DMS79 treated with DMSO at 0.1 percent for 48 hours (cell line): ENCODE measurements around the gene ABCC5.

ENCODE experiments used
- DNase-seq: peaks from one replicate; lab custom pipeline; 2025; lab: John Stamatoyannopoulos, UW

ABCC5 gene

DNA sequence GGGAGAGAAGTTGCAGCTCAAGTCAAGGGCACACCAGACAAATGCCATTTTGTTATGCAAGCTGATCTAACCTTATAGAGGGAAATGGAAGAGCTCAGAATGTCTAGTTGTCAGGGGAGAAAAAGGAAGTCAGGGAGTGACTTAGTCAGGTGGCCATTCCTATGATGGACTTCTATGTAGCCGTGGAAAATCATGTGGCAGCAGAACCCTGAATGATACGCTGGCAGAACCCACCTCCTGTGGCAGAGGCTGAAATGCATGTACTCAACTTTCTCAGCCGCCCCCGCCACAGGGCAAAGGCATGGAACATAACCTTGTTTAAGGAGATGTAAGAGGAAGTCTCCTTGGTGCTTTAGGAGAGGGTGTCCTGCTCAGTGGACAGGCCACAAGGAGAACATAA, 95.3 kb downstream of the ABCC5 start:
- no peak for DNase-seq

DNA sequence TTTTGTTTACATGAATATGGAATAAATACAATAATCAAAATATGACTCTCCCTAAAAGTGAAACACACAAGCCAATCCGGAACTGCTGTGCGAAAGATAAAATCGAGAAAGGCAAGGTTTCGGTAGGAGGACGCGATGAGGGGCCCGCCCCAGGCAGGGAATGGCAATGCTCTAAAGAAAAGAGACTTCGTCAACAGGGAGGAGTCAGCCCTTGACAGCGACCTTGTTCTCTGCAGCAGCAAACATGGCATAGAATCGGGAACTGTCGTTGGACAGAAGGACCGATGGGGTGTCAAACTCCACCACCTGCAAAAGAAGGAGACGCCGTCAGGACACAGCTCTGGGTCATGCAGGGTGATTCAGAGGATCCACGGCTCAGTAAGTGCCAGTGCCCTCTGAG, 96.6 kb downstream of the ABCC5 start:
- no peak for DNase-seq

DNA sequence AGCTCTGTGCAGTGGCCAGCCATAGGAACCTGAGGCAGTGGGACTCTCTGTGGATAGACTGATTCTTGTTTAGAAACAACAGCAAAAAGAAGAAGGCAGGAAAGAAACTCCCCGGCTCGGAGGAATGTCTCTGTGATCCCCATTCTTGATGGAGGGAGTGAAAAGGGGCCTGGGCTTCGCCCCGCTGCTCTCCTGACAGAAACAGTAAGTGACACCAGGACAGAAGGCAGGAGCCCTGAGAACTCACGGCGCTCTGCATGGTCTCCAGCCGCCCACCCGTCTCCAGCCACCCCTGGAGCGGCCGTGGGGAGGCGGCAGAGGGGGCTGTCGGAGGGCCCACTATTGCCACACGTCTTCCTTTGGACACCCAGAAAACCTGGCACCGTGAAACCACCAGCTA, 97.3 kb downstream of the ABCC5 start:
- DNase-seq: no peak

DNA sequence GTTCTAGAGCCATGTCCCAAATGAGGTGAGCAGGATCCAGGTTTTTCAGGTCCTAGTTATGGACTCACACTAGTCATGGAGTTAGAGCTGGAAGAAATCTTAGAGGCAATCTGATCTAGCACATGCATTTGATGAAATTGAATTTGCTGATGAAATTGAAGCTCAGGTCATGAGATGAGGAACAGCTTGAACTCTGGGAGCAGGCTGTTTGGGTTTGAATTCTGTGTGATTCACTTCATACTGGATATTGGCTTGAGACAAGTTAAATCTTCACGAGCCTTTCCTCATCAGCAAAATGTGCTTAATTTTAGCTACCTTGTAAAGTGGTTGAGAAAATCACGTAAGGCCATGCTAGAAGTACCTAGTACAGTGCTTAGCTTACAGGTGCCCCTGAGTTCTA, 99.5 kb downstream of the ABCC5 start:
- DNase-seq: no peak

DNA sequence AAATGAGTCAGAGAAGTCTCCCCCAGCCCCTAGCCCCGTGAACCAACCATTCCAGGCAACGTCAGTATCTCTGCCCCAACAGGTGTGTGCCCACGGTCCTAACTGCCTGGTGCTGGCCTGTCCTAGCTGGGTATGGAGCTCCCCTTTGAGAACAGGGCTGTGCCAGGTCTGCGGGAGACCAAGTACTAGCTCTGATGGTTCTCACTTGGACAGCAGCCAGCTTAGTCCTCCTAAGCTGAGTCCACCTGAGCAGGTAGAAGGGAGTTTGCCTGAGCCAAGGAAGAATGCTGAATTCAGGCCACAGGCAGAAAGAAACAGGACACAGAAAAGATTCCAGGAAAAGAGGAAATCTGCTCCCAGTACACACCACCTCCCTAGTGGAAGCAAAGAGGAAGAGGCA, 99.9 kb downstream of the ABCC5 start:
- peak; percentile 44 for DNase-seq

DNA sequence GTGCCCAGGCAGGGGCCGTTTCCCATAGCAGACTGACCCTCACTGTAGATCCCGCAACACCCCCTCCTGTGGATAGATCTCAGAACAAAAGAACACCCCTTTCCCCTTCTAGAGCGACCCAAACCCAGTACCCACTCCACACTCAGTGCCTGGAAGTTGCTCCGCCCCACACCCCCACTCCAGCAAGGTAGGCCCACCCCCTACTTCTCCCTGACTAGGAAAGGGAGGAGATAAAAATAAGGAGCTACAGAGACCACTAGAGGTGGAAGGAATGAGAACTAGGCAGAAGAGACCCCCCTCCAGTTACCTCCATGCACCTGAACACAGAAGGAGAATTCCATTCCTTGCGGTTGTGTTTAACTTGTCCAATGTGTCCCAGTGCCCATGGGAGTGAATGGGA, 102.8 kb downstream of the ABCC5 start:
- no peak for DNase-seq

DNA sequence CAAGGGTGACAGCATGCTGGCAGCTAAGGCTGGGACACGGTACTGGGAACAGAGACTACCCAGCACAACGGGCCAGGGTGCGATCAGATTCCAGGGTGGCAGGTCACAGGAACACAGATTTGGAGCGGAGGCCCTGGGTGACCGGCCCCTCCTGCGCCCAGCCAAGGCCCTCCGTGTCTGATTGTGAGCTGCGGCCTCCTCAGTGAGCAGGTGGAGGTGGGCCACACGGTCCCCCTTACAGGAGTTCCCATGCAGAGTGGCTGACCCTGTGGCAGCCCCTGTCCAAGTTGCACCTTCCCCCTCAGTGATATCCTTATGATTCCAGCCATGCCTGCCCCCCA, 104.1 kb downstream of the ABCC5 start:
- DNase-seq: no peak

DNA sequence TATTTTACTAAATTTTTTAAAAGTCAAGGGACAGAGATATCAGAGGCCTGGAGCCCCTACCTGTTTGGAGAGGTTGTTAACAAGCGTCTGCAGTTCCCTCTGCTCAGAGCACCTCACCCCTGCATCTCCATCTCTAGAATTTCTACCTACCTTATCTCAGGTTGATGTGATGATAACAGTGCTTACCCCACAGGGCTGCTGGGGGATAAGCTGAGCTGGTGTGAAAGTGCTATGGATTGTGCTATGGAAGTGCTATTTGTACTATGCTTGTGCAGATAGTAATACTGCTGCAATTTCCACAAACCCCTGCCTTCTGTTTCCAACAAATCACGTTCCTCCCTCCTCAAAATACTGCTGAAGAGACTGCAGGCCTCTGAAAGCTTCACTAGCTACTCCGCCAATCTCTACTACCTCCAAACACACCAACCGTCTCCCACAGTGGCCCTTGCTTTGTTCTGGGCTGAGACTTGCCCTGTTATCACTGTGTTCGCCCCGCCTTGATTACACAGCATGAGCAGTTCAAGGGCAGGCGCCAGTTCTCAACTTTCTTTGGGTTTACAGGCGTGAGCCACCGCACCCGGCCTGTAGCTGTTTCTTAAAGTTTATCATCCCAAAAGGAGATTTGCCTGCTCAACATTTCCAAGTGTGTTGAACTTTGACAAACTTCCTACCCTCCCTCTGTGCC, 104.6 kb downstream of the ABCC5 start:
- no peak for DNase-seq

DNA sequence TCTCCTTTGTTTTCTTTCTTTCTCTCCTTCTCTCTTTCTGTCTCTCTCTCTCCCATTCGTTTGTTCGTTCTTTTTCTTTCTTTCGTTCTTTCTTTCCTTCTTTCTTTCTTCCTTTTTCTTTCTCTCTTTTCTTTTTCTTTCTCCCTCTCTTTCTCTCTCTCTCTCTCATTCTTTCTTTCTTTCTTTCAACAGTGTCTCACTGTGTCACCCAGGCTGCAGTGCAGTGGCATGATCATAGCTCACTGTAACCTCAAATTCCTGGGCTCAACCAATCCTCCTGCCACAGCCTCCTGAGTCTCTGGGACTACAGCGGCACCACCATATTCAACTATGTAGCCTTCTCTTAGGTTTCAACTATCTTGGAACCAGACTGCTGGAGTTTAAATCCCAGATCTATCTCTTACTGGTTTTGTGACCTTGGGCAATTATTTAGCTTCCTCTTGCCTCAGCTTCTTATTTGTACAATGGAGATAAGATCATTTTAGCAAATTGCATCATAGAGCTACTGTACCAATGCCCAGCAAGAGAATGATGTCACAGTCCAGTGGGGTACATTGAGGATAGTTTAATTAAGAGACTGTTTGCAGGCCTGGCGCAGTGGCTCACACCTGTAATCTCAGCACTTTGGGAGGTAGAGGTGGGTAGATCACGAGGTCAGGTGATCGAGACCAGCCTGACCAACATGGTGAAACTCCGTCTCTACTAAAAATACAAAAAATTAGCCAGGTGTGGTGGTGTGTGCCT, 105.7 kb downstream of the ABCC5 start:
- no peak for DNase-seq

DNA sequence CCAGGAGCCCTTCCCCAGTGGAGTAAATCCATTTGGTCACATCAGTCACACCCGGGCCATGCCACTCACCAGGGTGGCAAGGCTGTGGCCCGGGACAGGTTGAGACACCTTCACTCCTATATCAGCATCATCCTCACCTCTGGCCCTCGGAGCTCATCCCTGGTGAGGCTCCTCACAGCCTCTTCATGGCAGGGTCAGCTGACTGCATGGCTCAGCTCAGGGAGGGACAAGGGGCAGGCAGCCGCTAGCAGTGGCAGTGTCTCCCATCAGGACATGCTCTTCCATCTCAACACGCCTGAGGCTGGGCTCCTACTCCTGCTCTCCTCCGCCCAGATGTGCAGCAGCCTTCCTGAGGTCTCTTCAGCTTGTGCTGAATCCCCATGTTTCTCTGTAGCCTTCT, 106.6 kb downstream of the ABCC5 start:
- DNase-seq: no peak

DNA sequence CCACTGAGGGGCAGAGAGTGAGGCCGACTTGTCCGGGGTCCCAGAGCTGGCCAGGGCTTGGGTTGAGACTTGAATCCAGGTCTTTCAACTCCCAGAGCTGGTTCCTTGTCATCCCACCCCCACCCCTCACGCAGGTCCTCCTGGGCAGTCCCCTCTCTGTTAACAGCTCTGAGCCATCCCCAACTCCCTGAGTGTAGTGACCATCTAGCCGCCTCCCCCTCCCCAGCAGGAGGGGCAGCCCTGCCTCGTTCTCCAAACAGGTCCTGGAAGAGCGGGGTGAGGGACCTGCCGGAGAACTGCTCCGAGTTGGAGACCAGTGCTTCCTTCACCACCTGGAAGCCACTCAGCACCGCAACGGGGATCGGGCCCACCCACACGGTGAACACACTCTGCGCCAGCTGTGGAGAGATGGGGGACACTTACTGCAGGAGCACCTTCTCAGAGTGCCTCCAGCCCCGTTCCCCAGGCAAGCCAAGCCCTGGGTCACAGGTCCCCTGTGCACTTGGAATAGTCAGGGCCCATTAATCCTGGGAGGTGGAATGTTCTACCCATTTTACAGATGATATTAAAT, 108.6 kb downstream of the ABCC5 start:
- DNase-seq: no peak

DNA sequence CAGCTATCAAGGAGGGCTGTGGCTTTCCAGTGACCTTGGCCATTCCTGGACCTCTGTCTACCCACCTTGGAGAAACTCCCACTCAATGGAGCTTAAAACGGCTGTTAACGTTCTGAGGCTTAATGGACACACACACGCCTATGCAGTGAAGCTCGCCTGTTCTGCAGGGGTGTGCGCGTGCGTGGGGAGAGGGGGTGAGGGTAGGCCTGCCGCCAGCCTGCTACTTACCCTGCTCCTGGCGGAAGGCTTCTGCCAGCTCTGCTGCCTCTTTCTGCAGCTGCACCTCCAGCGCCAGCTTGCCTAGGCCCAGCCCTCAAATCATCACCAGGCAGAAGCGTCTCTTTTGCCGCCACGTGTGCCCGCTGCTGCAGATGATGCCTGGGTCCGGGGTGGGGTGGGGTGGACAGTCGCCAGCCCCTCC, 109.8 kb downstream of the ABCC5 start:
- no peak for DNase-seq

DNA sequence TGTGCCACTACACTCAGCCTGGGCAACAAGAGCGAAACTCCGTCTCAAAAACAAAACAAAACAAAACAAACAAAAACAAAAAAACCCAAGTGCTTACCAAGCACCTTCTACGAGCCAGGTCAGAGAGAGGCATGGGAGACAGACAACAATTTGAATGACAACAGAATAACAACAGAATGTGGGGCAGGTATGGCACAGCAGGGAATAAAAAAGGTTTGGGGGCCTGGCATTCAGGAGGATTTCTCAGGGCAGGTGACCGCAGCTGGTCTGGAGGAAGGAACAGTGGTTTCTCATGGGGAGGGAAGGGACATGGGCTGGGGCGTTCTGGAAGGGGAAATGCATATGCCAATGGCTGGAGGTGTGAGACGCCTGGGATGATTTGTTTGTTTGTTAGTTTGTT, 110.5 kb downstream of the ABCC5 start:
- no peak for DNase-seq

DNA sequence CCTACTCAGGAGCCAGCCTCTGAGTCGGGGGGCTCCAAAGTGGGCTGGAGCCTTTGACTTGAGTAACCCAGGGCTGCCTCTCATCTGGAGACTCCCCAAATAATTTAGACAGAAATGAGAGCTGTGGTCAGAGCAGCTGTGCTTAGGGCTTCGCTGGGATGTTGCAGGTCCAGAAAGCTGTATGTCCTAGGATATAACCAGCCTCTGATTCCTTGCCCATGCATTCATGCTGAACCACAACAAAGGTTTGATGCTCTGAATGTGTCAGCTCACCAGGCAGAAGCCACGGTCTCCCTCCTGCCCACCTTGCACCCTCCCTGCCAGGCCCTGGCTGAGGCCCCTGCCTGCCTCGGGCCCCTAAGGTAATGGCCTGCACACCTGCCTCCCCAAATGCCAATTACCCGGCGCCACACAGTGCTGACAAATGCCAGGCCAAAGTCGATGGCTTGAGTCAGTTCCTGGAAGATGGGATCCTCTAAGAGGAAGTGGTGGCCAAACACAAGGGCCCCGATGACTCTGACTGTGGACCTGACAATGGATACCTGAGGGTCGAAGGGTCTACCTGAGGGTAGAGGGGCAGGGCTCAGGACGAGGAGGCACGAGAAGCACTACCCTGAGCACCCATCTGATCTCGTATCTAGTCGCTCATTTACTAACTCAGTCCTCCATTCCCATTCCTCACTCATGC, 111.3 kb downstream of the ABCC5 start:
- no peak for DNase-seq

DNA sequence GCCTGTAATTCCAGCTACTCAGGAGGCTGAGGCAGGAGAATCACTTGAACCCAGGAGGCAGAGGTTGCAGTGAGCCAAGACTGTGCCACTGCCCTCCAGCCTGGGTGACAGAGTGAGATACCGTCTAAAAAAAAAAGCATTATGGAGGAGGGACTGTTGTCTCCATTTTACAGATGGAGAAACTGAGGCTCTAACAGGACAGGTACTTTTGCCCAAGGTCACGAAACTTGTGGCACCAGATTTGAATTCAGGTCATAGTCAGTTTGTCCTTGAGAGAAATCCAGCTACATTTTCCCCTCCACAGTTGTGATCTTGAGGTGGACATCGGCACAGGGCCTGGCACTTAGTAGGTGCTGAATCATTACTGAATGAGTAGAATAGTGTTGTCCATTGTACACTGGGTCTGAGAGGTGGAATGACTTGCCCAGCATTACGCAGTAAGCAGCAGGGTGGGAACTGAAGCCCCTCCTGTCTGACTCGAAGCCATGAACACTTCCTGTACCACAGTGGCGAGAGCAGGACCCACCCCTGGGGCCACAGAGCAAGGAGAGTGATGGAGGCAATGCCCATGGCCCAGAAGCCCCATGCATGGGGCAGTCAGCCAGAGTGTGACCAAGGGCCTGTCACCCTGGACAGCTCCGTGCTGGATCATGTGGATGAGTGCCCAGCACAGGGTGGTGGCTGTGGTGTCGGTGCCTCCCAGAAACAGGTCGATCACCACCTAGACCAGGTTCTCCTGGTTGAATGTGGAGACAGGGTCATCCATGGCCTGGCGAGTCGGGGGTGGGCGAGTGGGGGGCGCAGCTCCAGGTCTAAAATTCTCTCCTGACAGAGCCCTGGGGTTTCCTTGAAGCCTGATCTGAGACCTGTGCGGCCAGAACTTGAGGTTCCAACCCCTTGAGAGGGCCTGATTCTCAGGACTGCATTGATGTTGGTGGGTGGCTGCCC, 112.6 kb downstream of the ABCC5 start:
- no peak for DNase-seq

DNA sequence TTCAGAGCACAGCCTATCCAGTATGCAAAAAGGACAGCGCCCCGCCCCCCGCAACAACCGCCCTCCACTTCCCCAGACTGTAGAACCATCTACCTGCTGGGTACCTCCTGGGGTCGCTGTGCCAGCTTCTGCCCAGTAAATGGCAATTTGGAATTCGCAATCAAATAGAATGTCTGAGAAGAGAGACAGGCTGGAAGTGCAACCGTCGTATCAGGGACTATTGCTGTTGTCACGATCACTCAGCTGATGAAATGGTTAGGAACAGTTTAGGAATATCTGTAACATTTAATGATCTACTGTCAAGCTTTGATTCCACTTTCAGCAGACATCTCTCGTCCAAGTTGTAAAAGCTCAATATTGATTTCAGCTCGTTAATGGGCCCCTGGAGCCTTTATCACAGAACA, 119.7 kb downstream of the ABCC5 start:
- DNase-seq: no peak

DNA sequence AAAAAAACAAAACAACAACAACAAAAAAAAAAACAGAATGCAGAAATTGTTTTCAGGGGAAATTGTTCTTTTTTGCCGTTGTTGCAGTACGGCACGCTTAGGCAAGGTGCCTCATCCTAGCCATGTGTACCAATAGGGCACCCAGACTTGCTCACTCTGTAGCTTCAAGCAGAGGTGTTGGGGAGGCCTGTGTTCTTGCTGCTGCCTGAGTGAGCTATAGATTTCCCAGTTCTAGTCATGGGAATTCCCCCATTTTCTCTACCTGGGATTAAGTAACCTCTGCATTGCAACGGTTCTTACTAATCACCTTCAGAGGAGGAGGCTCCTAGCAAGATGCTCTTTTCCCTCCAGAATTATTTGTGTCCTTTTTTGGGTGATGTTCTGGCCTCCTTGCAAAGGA, 120.1 kb downstream of the ABCC5 start:
- no peak for DNase-seq

DNA sequence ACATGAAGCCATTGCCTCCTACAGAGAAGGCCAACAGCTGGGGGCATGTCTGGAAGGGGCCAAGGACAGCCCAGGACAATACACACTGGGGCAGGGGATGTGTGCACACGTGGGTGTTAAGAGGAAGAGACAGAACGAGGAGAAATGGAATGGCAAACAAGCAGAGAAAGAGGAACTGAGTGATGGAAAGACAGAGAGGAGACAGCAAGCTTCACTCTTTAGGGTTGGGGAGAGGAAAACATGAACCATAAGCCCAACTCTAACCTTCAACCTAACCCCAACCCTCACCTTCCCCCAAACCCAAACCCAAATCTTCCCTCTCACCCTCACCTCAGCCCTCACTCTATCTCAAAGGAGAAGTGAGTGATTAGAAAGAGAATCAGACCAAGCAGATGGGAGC, 121.1 kb downstream of the ABCC5 start:
- DNase-seq: no peak

DNA sequence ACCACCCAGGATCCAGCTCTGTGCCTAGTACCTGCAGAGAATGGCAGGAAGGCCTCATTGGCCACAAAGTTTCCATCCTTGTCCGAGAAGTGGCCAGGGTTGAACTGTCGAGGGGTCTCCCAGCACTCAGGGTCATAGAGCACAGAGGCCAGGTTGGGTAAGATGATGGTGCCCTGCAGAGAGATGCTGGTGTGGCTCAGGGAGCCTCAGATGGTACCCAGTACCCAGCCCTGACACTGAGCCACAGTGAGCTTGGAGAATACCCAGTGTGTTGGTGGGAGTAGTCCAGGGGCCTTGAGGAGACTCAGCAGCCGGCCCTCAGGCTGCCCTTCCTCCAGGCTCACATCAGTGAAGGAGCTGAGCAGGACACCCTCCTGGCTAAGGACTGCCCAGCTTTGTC, 121.5 kb downstream of the ABCC5 start:
- no peak for DNase-seq

DNA sequence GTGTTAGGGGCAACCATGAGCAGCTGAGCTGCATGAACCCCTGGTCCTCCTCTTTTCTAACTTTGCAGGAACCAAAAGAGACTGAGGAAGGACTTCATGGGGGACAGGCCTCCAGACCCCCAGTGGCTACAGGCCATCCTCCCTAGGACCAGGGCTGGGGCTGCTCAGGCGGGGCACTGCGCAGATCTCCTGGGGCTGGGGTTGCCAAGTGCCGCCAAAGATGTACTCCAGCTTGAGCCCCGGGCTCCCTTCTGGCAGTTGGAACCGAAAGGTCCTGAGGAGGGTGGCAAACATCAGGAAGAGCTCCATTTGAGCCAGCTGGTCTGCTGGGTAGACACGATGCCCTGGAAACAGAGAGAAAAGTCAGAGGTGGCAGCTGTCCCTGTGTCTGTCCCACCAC, 121.9 kb downstream of the ABCC5 start:
- no peak for DNase-seq

DNA sequence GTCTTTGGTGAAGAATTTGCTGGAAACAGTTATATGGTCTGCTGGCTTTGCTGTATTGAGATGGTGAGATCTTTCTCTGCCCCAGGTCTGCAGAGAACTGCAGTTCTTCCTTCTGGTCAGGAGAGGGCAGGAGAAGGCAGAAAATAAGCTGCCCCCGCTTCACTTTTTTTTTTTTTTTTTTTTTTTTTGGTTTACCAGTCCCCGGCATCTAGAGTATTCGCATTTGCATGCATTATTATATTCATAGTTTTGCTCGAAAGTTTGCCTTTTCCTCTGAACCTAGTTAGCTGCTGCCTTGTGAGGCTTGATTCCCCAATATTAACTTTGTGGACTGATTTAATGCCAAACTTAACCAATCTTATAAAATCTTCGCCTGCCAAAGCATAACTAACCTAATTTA, 122.4 kb downstream of the ABCC5 start:
- peak; percentile 73 for DNase-seq

DNA sequence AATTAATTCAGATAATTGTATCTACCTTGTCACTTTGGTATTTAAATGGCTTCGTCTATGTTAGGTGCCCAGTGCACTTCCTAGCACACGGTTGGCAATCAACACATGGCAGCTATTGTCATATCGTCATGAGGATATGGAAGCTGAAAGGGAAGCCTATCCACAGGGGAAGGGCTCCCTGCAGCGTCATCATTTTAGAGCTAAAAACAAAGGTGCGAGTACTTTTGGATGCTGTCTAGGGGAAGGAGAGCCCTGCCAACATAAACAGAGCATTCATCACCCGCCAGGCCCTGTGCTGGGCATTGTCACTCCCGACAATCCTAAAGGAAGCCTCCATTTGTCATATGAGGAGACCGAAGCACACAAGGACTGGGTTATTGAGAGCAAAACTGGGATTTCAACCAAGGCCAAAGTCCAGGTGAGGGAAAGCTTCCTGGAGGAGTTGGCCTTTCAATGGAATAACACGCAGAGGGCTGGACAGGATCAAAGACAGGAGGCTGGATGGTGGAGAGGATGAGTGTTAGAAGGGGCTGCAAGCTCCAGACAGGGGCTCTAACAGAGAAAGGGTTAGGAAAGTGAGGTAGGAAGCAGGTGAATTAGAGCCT, 125.0 kb downstream of the ABCC5 start:
- DNase-seq: no peak
